Activated naive CD4-positive, alpha-beta T cell treated with anti-CD3 and anti-CD28 coated beads for 36 hours (primary cell): ENCODE measurements around the gene GTF2IRD1. TPM values are rescaled to one million over a fixed set of nuclear protein-coding genes. Genes with fewer than 3 reads are reported as not detected.
"Not testable (repeated sequence)": the region's sequence is repeated elsewhere in the genome, so short reads cannot be mapped to it uniquely, and the experiment has no call there.

Source experiments
- CTCF ChIA-PET: fragments of 350-600 bp; sonication (Branson Sonifier 250); formaldehyde crosslinking; loops from one replicate; lab custom pipeline; 2021; ENCODE audit warnings: antibody characterized with exemption; lab: Charles Lee
- DNase-seq: peaks from one replicate; pipeline ENCODE4 v3.0.0-alpha.2; 2020
- H3K27ac Mint-ChIP-seq: one replicate; pipeline ENCODE4 v1.8.0; 2021; ENCODE audit warnings: mild to moderate bottlenecking, mixed read lengths
- H3K27me3 Mint-ChIP-seq: one replicate; pipeline ENCODE4 v1.8.0; 2021; ENCODE audit warnings: low read depth, mixed read lengths
- H3K36me3 Mint-ChIP-seq: one replicate; pipeline ENCODE4 v1.8.0; 2021; ENCODE audit warnings: low read depth, mixed read lengths
- H3K4me1 Mint-ChIP-seq: one replicate; pipeline ENCODE4 v1.8.0; 2021; ENCODE audit warnings: low read depth, mixed read lengths
- H3K4me3 Mint-ChIP-seq: one replicate; pipeline ENCODE4 v1.8.0; 2021; ENCODE audit warnings: mild to moderate bottlenecking, moderate library complexity, mixed read lengths
- H3K9me3 Mint-ChIP-seq: one replicate; pipeline ENCODE4 v1.8.0; 2021; ENCODE audit warnings: mixed read lengths
- intact Hi-C: fragments of 100-400 bp; cut with micrococcal nuclease; formaldehyde crosslinking; loops from one replicate; pipeline ENCODE4 v1.15.1; 2023
- total RNA-seq, 2 experiments: library from RNA; stranded (reverse); gene quantifications; one replicate each; pipeline ENCODE4 v1.2.3, GENCODE V29; 2021

The GTF2IRD1 gene
- total RNA-seq, 2 experiments from 2014 or later, result 2.9 to 5.5 TPM

- H3K9me3 Mint-ChIP-seq, intact Hi-C loops, H3K36me3 Mint-ChIP-seq, H3K27me3 Mint-ChIP-seq, H3K27ac Mint-ChIP-seq, DNase-seq, H3K4me1 Mint-ChIP-seq, H3K4me3 Mint-ChIP-seq: not testable (repeated sequence)
- CTCF ChIA-PET, result interaction anchor here (3.7 kb wide), 1 partner anchor 13 kb away, joined by 22 read pairs; no protein-coding TSS in a partner anchor
Measured at GRCh38 chr7:74437291-74437571, 16.5 kb upstream of the GTF2IRD1 start.

GRCh38 chr7:74438327-74438726 is 15.4 kb upstream of the GTF2IRD1 start:
- H3K27ac Mint-ChIP-seq, result no peak overlapping the region
- peaks cover 7% of the 10 kb centered on the region for H3K9me3 Mint-ChIP-seq

GRCh38 chr7:74439541-74439940 is 14.2 kb upstream of the GTF2IRD1 start:
- H3K4me3 Mint-ChIP-seq, result no peak overlapping the region
- H3K27me3 Mint-ChIP-seq, result no peaks in the 10 kb centered on the region
- CTCF ChIA-PET, result interaction anchor here (0.6 to 3.7 kb wide), 4 partner anchors 11 to 143 kb away, joined by 3 to 22 read pairs (median 3); no protein-coding TSS in a partner anchor
- intact Hi-C loops, result no loop called here
- H3K9me3 Mint-ChIP-seq, result peaks cover 7% of the 10 kb centered on the region
- H3K27ac Mint-ChIP-seq, result no peak overlapping the region
- H3K36me3 Mint-ChIP-seq, result peaks cover 2% of the 10 kb centered on the region
- no peak for DNase-seq
- no peaks in the 10 kb centered on the region for H3K4me1 Mint-ChIP-seq

More at GRCh38 chr7:74438327-74438726, 15.4 kb upstream of the GTF2IRD1 start:
- no peak overlapping the region for H3K4me3 Mint-ChIP-seq
- H3K36me3 Mint-ChIP-seq, result peaks cover 2% of the 10 kb centered on the region
- no peaks in the 10 kb centered on the region for H3K27me3 Mint-ChIP-seq
- H3K4me1 Mint-ChIP-seq, result no peaks in the 10 kb centered on the region
- CTCF ChIA-PET, result interaction anchor here (3.7 kb wide), 1 partner anchor 12 kb away, joined by 22 read pairs; no protein-coding TSS in a partner anchor
- DNase-seq, result no peak
- intact Hi-C loops, result no loop called here

- H3K4me3 Mint-ChIP-seq, intact Hi-C loops, DNase-seq, H3K27ac Mint-ChIP-seq, H3K27me3 Mint-ChIP-seq, H3K9me3 Mint-ChIP-seq, H3K4me1 Mint-ChIP-seq, H3K36me3 Mint-ChIP-seq: not testable (repeated sequence)
- CTCF ChIA-PET, result interaction anchor here (1.2 to 3.7 kb wide), 2 partner anchors 10 to 36 kb away, joined by 3 to 22 read pairs; no protein-coding TSS in a partner anchor
Measured at GRCh38 chr7:74440143-74440542, 13.6 kb upstream of the GTF2IRD1 start.

- H3K4me1 Mint-ChIP-seq, result no peaks in the 10 kb centered on the region
- no peaks in the 10 kb centered on the region for H3K27me3 Mint-ChIP-seq
- no peak for DNase-seq
- peaks cover 2% of the 10 kb centered on the region for H3K36me3 Mint-ChIP-seq
- no peak overlapping the region for H3K4me3 Mint-ChIP-seq
- H3K9me3 Mint-ChIP-seq, result peaks cover 6% of the 10 kb centered on the region
- no peak overlapping the region for H3K27ac Mint-ChIP-seq
- intact Hi-C loops, result no loop called here
- CTCF ChIA-PET, result no interaction called here
Measured at GRCh38 chr7:74441801-74442200, 11.9 kb upstream of the GTF2IRD1 start.

- H3K4me1 Mint-ChIP-seq, result no peaks in the 10 kb centered on the region
- no peak overlapping the region for H3K4me3 Mint-ChIP-seq
- H3K36me3 Mint-ChIP-seq, result no peaks in the 10 kb centered on the region
- intact Hi-C loops, result no loop called here
- no peaks in the 10 kb centered on the region for H3K9me3 Mint-ChIP-seq
- CTCF ChIA-PET, result no interaction called here
- DNase-seq, result no peak
- no peaks in the 10 kb centered on the region for H3K27me3 Mint-ChIP-seq
- H3K27ac Mint-ChIP-seq, result no peak overlapping the region
Measured at GRCh38 chr7:74443543-74444247, 10.0 kb upstream of the GTF2IRD1 start.

- intact Hi-C loops, result no loop called here
- no peaks in the 10 kb centered on the region for H3K36me3 Mint-ChIP-seq
- H3K4me1 Mint-ChIP-seq, result peaks cover 12% of the 10 kb centered on the region
- H3K27ac Mint-ChIP-seq, result no peak overlapping the region
- H3K27me3 Mint-ChIP-seq, result no peaks in the 10 kb centered on the region
- H3K4me3 Mint-ChIP-seq, result no peak overlapping the region
- no peak for DNase-seq
- H3K9me3 Mint-ChIP-seq, result no peaks in the 10 kb centered on the region
- CTCF ChIA-PET, result interaction anchor here (0.6 to 4.7 kb wide), 4 partner anchors 10 to 117 kb away, joined by 5 to 22 read pairs (median 10); no protein-coding TSS in a partner anchor
Measured at GRCh38 chr7:74449144-74449543, 4.6 kb upstream of the GTF2IRD1 start.

- intact Hi-C loops, result loop anchor here (1.0 to 5.0 kb wide), 5 partner anchors 116 to 598 kb away; no protein-coding TSS in a partner anchor
- no peak overlapping the region for H3K27ac Mint-ChIP-seq
- H3K36me3 Mint-ChIP-seq, result no peaks in the 10 kb centered on the region
- no peak overlapping the region for H3K4me3 Mint-ChIP-seq
- CTCF ChIA-PET, result interaction anchor here (0.6 to 4.7 kb wide), 10 partner anchors 9 to 228 kb away, joined by 3 to 22 read pairs (median 4); no protein-coding TSS in a partner anchor
- no peaks in the 10 kb centered on the region for H3K27me3 Mint-ChIP-seq
- peak; percentile 81 for DNase-seq
- no peaks in the 10 kb centered on the region for H3K9me3 Mint-ChIP-seq
- peaks cover 12% of the 10 kb centered on the region for H3K4me1 Mint-ChIP-seq
Measured at GRCh38 chr7:74449809-74450397, 3.8 kb upstream of the GTF2IRD1 start.

GRCh38 chr7:74452748-74453321 is 871 bp upstream of the GTF2IRD1 start:
- DNase-seq, result no peak
- H3K4me1 Mint-ChIP-seq, result peaks cover 12% of the 10 kb centered on the region
- no peaks in the 10 kb centered on the region for H3K27me3 Mint-ChIP-seq
- intact Hi-C loops, result loop anchor here (1.0 to 5.0 kb wide), 7 partner anchors 92 to 601 kb away; partner anchors contain the start of genes GTF2I and RFC2
- H3K4me3 Mint-ChIP-seq, result peak overlapping the region; percentile 70
- peak overlapping the region; percentile 77 for H3K27ac Mint-ChIP-seq
- no peaks in the 10 kb centered on the region for H3K36me3 Mint-ChIP-seq
- H3K9me3 Mint-ChIP-seq, result no peaks in the 10 kb centered on the region
- CTCF ChIA-PET, result interaction anchor here (0.6 to 4.7 kb wide), 2 partner anchors 12 to 14 kb away, joined by 3 to 22 read pairs; no protein-coding TSS in a partner anchor

GRCh38 chr7:74454021-74454924 is 567 bp downstream of the GTF2IRD1 start:
- Mint-ChIP-seq H3K27ac (no peak overlapping the region), H3K4me1 (peaks cover 12% of the 10 kb centered on the region), H3K27me3 (no peaks in the 10 kb centered on the region), H3K36me3 (no peaks in the 10 kb centered on the region), H3K9me3 (no peaks in the 10 kb centered on the region), H3K4me3 (peak overlapping the region; percentile 59)
- intact Hi-C loops, result loop anchor here (5.0 kb wide), 4 partner anchors 143 to 602 kb away; no protein-coding TSS in a partner anchor
- peak; percentile 30 for DNase-seq
- CTCF ChIA-PET, result no interaction called here

- Mint-ChIP-seq H3K27me3 (no peaks in the 10 kb centered on the region), H3K4me3 (peak overlapping the region; percentile 42), H3K27ac (no peak overlapping the region), H3K36me3 (no peaks in the 10 kb centered on the region), H3K4me1 (peaks cover 12% of the 10 kb centered on the region), H3K9me3 (no peaks in the 10 kb centered on the region)
- intact Hi-C loops, result loop anchor here (5.0 kb wide), 4 partner anchors 142 to 603 kb away; no protein-coding TSS in a partner anchor
- CTCF ChIA-PET, result no interaction called here
- no peak for DNase-seq
Measured at GRCh38 chr7:74454925-74455288, 1.2 kb downstream of the GTF2IRD1 start.
